Measurements from ENCODE around the gene SATB2. TPM values are rescaled to one million over a fixed set of nuclear protein-coding genes. Genes with fewer than 3 reads are reported as not detected.

The SATB2 gene
- total RNA-seq, 4 donors from 2014 or later: 2.6 to 3.7 (median 3.3) TPM

DNA sequence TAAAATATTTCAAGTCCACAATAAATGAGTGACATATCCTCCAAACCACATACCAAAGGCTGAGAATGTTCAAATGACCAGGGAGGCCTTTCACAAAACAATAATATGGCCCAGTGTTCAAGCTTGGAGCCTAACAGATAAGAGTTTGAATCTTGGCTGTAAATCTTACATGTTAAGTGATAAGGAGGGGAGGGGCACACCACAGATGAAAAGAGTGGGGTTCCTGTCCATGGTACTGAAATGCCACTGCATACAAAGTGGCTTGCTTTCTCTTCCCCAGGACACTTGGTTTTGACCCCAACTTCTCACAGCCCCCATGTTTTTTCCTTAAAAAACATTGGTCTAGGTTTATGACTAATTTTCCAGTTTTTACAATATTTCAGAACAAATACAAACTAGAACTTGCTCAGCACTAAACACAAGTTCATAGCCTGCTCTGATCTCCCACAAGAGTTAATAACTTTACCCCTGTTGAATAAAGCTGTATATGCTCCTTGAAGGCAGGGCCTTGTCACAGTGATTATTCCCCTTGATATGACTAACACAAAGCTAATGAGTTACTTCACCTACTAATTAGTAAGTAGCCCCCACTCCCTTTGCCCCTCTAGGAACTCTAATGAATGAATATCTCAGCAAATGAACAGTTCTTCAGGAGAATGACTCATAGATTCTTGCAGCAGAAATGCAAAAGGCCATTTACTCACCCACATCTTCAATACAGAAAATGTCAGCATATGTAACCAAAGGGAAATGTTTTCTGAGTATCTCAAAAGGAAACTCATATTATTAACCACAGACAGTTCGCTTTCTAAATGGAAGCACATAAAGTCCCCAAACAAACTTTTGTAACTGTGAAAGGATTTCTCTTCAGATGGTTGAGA lies 142.2 kb downstream of the SATB2 start:
- no peak for DNase-seq (ENCODE audit: low spot score in 2 of 2)
- intact Hi-C loops (cut with DNase I; ENCODE audit: low total_unique reads): no loop called here
- 81 to 85% methylated on average over 1 of the region's 1 CpG for WGBS, 2 donors
- TF ChIP-seq POLR2A (IDR thresholded peaks at IDR 0.05) (no peak), CTCF (IDR thresholded peaks at IDR 0.05) (no peak)
- H3K4me3 ChIP-seq (ENCODE audit: low read depth, poor library complexity, severe bottlenecking): no peak overlapping the region

- TF ChIP-seq CTCF (IDR thresholded peaks at IDR 0.05): no peak
- no peak for TF ChIP-seq POLR2A (IDR thresholded peaks at IDR 0.05)
- H3K4me3 ChIP-seq (ENCODE audit: low read depth, poor library complexity, severe bottlenecking): no peak overlapping the region
- 90 to 91% methylated on average over 3 of the region's 3 CpGs for WGBS, 2 donors
- intact Hi-C loops (cut with DNase I; ENCODE audit: low total_unique reads): no loop called here
- no peak for DNase-seq (ENCODE audit: low spot score in 2 of 2)
These were observed 144.8 kb downstream of the SATB2 start for GRCh38 chr2:199312931-199313330.

DNA sequence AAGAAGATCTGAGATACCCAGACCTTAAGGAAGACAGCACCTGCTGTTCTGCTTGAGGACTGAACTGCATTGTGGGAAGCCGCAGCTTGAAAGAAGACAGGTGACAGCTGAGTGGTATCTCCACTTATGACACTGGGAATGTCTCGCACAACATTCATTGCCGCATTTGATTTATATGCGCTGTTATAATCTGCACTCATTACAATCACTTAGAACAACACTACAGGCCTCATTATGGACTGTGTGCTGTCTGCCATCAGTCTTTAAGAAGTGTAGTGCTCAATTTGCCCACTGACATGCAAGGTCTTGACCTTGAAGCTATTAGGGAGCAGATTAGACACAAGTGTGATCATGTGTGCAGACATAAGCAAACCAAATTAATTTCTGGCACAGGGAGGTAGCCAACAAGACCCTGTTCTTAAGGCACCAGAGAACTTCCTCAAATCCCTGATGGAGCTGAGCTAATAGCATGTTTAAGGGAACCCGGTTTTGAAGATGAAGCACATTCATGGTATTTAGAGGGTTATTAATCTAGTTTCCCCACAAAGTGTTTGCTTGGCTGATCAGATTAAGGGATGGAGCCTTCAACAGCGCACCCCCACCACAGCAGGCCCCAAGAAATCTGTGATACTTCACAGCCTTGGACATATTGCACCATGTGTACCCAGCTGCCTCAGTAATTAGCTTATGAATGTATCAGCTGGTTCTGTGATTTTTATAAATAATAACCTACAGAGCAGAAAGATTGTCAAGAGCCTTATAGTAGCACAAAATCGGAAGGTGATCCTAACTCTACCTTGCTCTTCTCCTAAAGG lies 146.8 kb downstream of the SATB2 start:
- no peak overlapping the region for H3K4me3 ChIP-seq (ENCODE audit: low read depth, poor library complexity, severe bottlenecking)
- no peak for TF ChIP-seq POLR2A (IDR thresholded peaks at IDR 0.05)
- TF ChIP-seq CTCF (IDR thresholded peaks at IDR 0.05): no peak
- 92% methylated on average over 7 of the region's 7 CpGs for WGBS, 2 donors
- intact Hi-C loops (cut with DNase I; ENCODE audit: low total_unique reads): no loop called here
- DNase-seq (ENCODE audit: low spot score in 2 of 2): no peak

DNA sequence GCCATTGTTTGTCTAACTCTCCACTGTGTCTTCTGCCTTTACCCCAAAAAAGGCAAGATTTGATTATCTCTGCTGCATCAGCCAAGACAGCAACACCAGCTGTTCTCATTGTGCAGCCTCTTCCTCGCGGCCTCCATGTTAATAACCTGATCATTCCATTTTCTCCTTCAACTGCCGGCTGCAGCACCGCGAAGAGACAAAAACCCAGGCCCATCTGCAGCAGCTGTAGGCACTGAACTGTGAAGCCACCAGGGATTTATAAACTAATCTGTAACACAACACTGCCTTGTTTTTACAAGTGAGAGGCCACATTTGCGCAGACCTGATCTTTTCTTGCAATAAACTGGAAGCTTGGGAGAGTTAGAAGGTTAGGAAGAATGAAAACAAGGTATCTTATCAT lies 147.8 kb downstream of the SATB2 start:
- 74 to 83% methylated on average over 6 of the region's 6 CpGs for WGBS, 2 donors
- TF ChIP-seq POLR2A (IDR thresholded peaks at IDR 0.05) (no peak), CTCF (IDR thresholded peaks at IDR 0.05) (no peak)
- intact Hi-C loops (cut with DNase I; ENCODE audit: low total_unique reads): no loop called here
- no peak overlapping the region for H3K4me3 ChIP-seq (ENCODE audit: low read depth, poor library complexity, severe bottlenecking)
- no peak for DNase-seq (ENCODE audit: low spot score in 2 of 2)

DNA sequence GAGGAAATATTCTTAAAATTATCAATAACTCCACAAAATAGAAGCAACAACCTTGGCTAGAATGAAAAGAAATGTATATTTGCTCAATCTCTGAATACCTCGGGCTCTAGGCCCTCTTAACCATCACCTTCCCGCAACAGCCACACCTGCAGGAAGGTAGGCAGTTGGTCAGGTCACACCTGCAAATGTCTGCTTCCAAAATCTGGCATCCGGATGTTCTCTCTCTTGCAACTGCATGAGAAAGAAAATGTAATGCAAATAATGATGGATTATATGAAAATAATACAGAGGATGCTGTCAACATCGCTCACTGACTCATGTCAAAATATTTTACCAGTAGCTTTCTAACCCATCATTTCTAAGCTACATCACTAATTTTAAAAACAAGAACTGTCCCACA lies 148.3 kb downstream of the SATB2 start:
- no peak for DNase-seq (ENCODE audit: low spot score in 2 of 2)
- TF ChIP-seq CTCF (IDR thresholded peaks at IDR 0.05): no peak
- no peak for TF ChIP-seq POLR2A (IDR thresholded peaks at IDR 0.05)
- intact Hi-C loops (cut with DNase I; ENCODE audit: low total_unique reads): no loop called here
- no peak overlapping the region for H3K4me3 ChIP-seq (ENCODE audit: low read depth, poor library complexity, severe bottlenecking)
- 72 to 85% methylated on average over 4 of the region's 4 CpGs for WGBS, 2 donors

Measured in lower leg skin (tissue), 4 donors.